ENCODE data around the gene ARF6. TPM values are rescaled to one million over a fixed set of nuclear protein-coding genes. Genes with fewer than 3 reads are reported as not detected.
"Not testable (repeated sequence)": the region's sequence is repeated elsewhere in the genome, so short reads cannot be mapped to it uniquely, and the experiment has no call there.

ARF6 gene
- total and polyA plus RNA-seq, 4 experiments from 2014 or later: 116 to 164 (median 140) TPM

DNA sequence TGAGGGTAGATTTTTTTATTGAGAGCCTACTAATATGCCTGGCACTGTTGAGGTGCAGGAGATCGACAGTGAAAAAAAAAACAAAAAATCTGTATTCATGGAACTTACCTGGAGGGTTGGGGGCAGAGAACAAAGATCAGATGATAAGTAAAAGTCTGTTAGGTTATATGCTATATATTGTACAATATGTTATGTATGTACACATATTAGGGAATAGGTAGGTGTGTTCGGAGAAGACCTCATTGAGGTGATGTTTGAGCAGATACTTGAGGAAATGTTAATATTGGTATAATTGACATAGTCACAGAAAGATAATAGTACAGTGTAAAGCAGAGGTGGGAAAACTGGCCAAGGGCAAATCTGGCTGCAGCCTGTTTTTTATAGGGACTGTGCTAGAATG is 5.6 kb downstream of the ARF6 start:
- ChIA-PET CTCF (ENCODE audit: partially characterized antibody) (interaction anchor here (0.7 to 0.8 kb wide), 2 partner anchors 30 to 142 kb away, joined by 3 read pairs; no protein-coding TSS in a partner anchor), POLR2A (ENCODE audit: partially characterized antibody) (interaction anchor here (0.7 to 2.4 kb wide), 16 partner anchors 36 to 218 kb away, joined by 3 to 14 read pairs (median 6); partner anchors contain the start of gene VCPKMT)
- DNase-seq: no peak
- H3K36me3 ChIP-seq (ENCODE audit: insufficient read depth, low read length): peaks cover 20% of the 10 kb centered on the region
- Mint-ChIP-seq H3K36me3 (peaks cover 36 to 37% of the 10 kb centered on the region in 2 donors), H3K27ac (peak overlapping the region; percentile 85 to 97 (median 94)), H3K27me3 (no peaks in the 10 kb centered on the region), H3K4me3 (peak overlapping the region; percentile 65 to 99 (median 84)), H3K9me3 (no peaks in the 10 kb centered on the region), H3K4me1 (peaks cover 23 to 62% (median 36%) of the 10 kb centered on the region in 4 donors)
- H3K4me3 ChIP-seq (ENCODE audit: low read length in 2 of 2): peak overlapping the region; percentile 33 to 58
- peak overlapping the region; percentile 98 for H3K27ac ChIP-seq (ENCODE audit: low read depth, low read length)
- intact Hi-C loops (cut with micrococcal nuclease): loop anchor here (1.0 kb wide), 1 partner anchor 9 kb away; no protein-coding TSS in a partner anchor
- no peaks in the 10 kb centered on the region for H3K9me3 ChIP-seq (ENCODE audit: control insufficient read depth in 1 of 2, low read length in 2 of 2)
- peaks cover 42% of the 10 kb centered on the region for H3K4me1 ChIP-seq (ENCODE audit: insufficient read depth, low read length)
- H3K27me3 ChIP-seq (ENCODE audit: insufficient read depth, low read length): no peaks in the 10 kb centered on the region

GRCh38 chr14:49900973-49901372 is 8.1 kb downstream of the ARF6 start:
- no peak for DNase-seq
- H3K27ac ChIP-seq (ENCODE audit: low read depth, low read length): no peak overlapping the region
- intact Hi-C loops (cut with micrococcal nuclease): no loop called here
- H3K4me3 ChIP-seq (ENCODE audit: low read length in 2 of 2): no peak overlapping the region
- H3K4me1 ChIP-seq (ENCODE audit: insufficient read depth, low read length): peaks cover 37% of the 10 kb centered on the region
- no peaks in the 10 kb centered on the region for H3K9me3 ChIP-seq (ENCODE audit: control insufficient read depth in 1 of 2, low read length in 2 of 2)
- Mint-ChIP-seq H3K27ac (peak overlapping the region in 3 of 7 donors; percentile 4 to 85 (median 12)), H3K4me3 (peak overlapping the region in 1 of 8 donors; percentile 8), H3K9me3 (no peaks in the 10 kb centered on the region), H3K4me1 (peaks cover 23 to 43% (median 32%) of the 10 kb centered on the region in 4 donors), H3K36me3 (peaks cover 12 to 15% of the 10 kb centered on the region in 2 donors), H3K27me3 (no peaks in the 10 kb centered on the region)
- H3K36me3 ChIP-seq (ENCODE audit: insufficient read depth, low read length): no peaks in the 10 kb centered on the region
- ChIA-PET POLR2A (ENCODE audit: partially characterized antibody) (interaction anchor here (2.2 to 2.4 kb wide), 2 partner anchors 98 to 100 kb away, joined by 9 to 14 read pairs; no protein-coding TSS in a partner anchor), CTCF (ENCODE audit: partially characterized antibody) (interaction anchor here (1.4 kb wide), 1 partner anchor 17 kb away, joined by 5 read pairs; no protein-coding TSS in a partner anchor)
- H3K27me3 ChIP-seq (ENCODE audit: insufficient read depth, low read length): no peaks in the 10 kb centered on the region

DNA sequence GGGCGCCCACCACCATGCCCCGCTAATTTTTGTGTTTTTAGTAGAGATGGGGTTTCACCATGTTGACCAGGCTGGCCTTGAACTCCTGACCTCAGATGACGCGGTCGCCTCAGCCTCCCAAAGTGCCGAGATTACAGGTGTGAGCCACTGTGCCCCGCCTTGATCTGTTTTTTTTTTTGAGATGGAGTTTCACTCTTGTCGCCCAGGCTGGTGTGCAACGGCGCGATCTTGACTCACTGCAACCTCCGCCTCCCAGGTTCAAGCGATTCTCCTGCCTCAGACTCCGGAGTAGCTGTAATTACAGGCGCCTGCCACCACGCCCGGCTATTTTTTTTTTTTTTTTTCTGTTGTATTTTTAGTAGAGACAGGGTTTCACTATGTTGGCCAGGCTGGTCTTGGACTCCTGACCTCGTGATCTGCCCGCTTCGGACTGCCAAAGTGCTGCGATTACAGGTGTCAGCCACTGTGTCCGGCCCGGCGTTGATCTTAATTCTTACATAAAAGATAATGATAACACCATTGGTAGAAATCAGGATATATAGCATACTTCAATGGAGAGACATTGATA is 9.9 kb downstream of the ARF6 start:
- H3K9me3 Mint-ChIP-seq; intact Hi-C loops (cut with micrococcal nuclease); H3K4me3 ChIP-seq (ENCODE audit: low read length in 2 of 2); H3K9me3 ChIP-seq (ENCODE audit: control insufficient read depth in 1 of 2, low read length in 2 of 2); H3K27me3 ChIP-seq (ENCODE audit: insufficient read depth, low read length); H3K27me3 Mint-ChIP-seq; H3K36me3 ChIP-seq (ENCODE audit: insufficient read depth, low read length); H3K36me3 Mint-ChIP-seq; DNase-seq; H3K27ac ChIP-seq (ENCODE audit: low read depth, low read length): not testable (repeated sequence)
- H3K4me1 Mint-ChIP-seq: peaks cover 26 to 44% (median 34%) of the 10 kb centered on the region in 4 donors
- ChIA-PET CTCF (ENCODE audit: partially characterized antibody) (interaction anchor here (1.0 to 1.1 kb wide), 2 partner anchors 101 to 206 kb away, joined by 3 read pairs; no protein-coding TSS in a partner anchor), POLR2A (ENCODE audit: partially characterized antibody) (interaction anchor here (0.6 to 1.6 kb wide), 5 partner anchors 43 to 214 kb away, joined by 3 to 5 read pairs (median 3); partner anchors contain the start of gene VCPKMT)
- peaks cover 33% of the 10 kb centered on the region for H3K4me1 ChIP-seq (ENCODE audit: insufficient read depth, low read length)
- peak overlapping the region in 4 of 7 donors; percentile 12 to 52 (median 41) for H3K27ac Mint-ChIP-seq
- peak overlapping the region in 1 of 8 donors; percentile 20 for H3K4me3 Mint-ChIP-seq

DNA sequence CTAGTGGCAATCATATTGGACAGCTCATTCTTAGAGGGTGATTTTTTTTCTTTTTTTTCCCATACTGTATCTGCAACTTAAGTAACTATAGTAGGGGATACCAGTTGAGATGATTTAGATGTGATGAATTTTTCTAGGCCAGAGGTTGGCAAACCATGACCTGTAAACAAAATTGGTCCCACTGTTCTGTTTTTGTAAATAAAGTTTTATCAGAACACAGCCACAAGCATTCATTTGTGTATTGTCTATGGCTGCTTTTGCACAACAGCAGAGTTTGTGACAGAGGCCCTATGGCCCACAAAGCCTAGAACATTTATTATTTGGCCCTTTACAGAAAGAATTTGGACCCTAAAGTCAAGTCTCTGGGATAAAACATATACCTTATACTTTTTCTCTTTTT is 11.4 kb downstream of the ARF6 start:
- CTCF ChIA-PET (ENCODE audit: partially characterized antibody): interaction anchor here (0.9 kb wide), 1 partner anchor 39 kb away, joined by 4 read pairs; no protein-coding TSS in a partner anchor
- H3K4me3 Mint-ChIP-seq: no peak overlapping the region

DNA sequence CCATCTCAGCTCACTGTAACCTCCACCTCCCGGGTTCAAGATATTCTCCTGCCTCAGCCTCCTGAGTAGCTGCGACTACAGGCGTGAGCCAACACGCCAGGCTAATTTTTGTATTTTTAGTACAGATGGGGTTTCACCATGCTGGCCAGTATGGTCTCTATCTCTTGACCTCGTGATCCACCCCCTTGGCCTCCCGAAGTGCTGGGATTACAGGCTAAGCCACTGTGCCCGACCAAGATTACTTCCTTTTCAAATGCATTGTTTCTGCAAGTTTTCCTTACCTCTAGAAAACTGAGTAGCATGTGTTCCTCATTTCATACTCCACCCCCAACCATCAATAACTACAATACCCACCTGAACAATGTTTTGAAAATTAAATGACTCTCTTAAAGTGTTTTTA is 13.1 kb downstream of the ARF6 start:
- Mint-ChIP-seq H3K27ac (peak overlapping the region in 5 of 7 donors; percentile 0 to 68 (median 10)), H3K36me3 (peaks cover 0 to 1% of the 10 kb centered on the region in 2 donors), H3K4me1 (peaks cover 14 to 36% (median 29%) of the 10 kb centered on the region in 4 donors), H3K27me3 (no peaks in the 10 kb centered on the region), H3K9me3 (no peaks in the 10 kb centered on the region), H3K4me3 (no peak overlapping the region)
- Histone ChIP-seq H3K27me3 (ENCODE audit: insufficient read depth, low read length) (no peaks in the 10 kb centered on the region), H3K9me3 (ENCODE audit: control insufficient read depth in 1 of 2, low read length in 2 of 2) (no peaks in the 10 kb centered on the region), H3K4me1 (ENCODE audit: insufficient read depth, low read length) (peaks cover 27% of the 10 kb centered on the region), H3K4me3 (ENCODE audit: low read length in 2 of 2) (no peak overlapping the region), H3K27ac (ENCODE audit: low read depth, low read length) (no peak overlapping the region), H3K36me3 (ENCODE audit: insufficient read depth, low read length) (no peaks in the 10 kb centered on the region)
- intact Hi-C loops (cut with micrococcal nuclease): no loop called here
- ChIA-PET POLR2A (ENCODE audit: partially characterized antibody) (interaction anchor here (0.9 to 2.0 kb wide), 3 partner anchors 13 to 139 kb away, joined by 3 to 4 read pairs (median 4); partner anchors contain the start of gene ARF6), CTCF (ENCODE audit: partially characterized antibody) (interaction anchor here (1.0 to 1.7 kb wide), 4 partner anchors 10 to 98 kb away, joined by 3 to 6 read pairs (median 4); partner anchors contain the start of gene NEMF)
- DNase-seq: no peak

More for the DNA sequence above, 11.4 kb downstream of the ARF6 start:
- POLR2A ChIA-PET (ENCODE audit: partially characterized antibody): interaction anchor here (1.3 to 2.0 kb wide), 2 partner anchors 82 to 141 kb away, joined by 4 to 5 read pairs; no protein-coding TSS in a partner anchor
- Histone ChIP-seq H3K9me3 (ENCODE audit: control insufficient read depth in 1 of 2, low read length in 2 of 2) (no peaks in the 10 kb centered on the region), H3K36me3 (ENCODE audit: insufficient read depth, low read length) (no peaks in the 10 kb centered on the region), H3K4me3 (ENCODE audit: low read length in 2 of 2) (no peak overlapping the region), H3K27ac (ENCODE audit: low read depth, low read length) (no peak overlapping the region), H3K27me3 (ENCODE audit: insufficient read depth, low read length) (no peaks in the 10 kb centered on the region), H3K4me1 (ENCODE audit: insufficient read depth, low read length) (peaks cover 30% of the 10 kb centered on the region)
- intact Hi-C loops (cut with micrococcal nuclease): no loop called here
- no peak for DNase-seq
- Mint-ChIP-seq H3K4me1 (peaks cover 19 to 39% (median 29%) of the 10 kb centered on the region in 4 donors), H3K27ac (no peak overlapping the region), H3K36me3 (peaks cover 0 to 3% of the 10 kb centered on the region in 2 donors), H3K27me3 (no peaks in the 10 kb centered on the region), H3K9me3 (no peaks in the 10 kb centered on the region)

- H3K36me3 Mint-ChIP-seq: peaks cover 0 to under 1% of the 10 kb centered on the region in 2 donors
- no peaks in the 10 kb centered on the region for H3K36me3 ChIP-seq (ENCODE audit: insufficient read depth, low read length)
- H3K27me3 ChIP-seq (ENCODE audit: insufficient read depth, low read length): no peaks in the 10 kb centered on the region
- POLR2A ChIA-PET (ENCODE audit: partially characterized antibody): interaction anchor here (0.7 to 2.2 kb wide), 8 partner anchors 15 to 198 kb away, joined by 3 to 10 read pairs (median 5); partner anchors contain the start of gene ARF6
- no peak for DNase-seq
- H3K4me1 Mint-ChIP-seq: peaks cover 20 to 45% (median 35%) of the 10 kb centered on the region in 4 donors
- H3K9me3 ChIP-seq (ENCODE audit: control insufficient read depth in 1 of 2, low read length in 2 of 2): no peaks in the 10 kb centered on the region
- H3K27ac ChIP-seq (ENCODE audit: low read depth, low read length): no peak overlapping the region
- CTCF ChIA-PET (ENCODE audit: partially characterized antibody): interaction anchor here (1.0 to 1.8 kb wide), 5 partner anchors 16 to 93 kb away, joined by 4 to 7 read pairs (median 4); no protein-coding TSS in a partner anchor
- peak overlapping the region in 5 of 7 donors; percentile 2 to 85 (median 65) for H3K27ac Mint-ChIP-seq
- H3K4me3 Mint-ChIP-seq: peak overlapping the region in 3 of 8 donors; percentile 12 to 80 (median 41)
- H3K27me3 Mint-ChIP-seq: no peaks in the 10 kb centered on the region
- peaks cover 36% of the 10 kb centered on the region for H3K4me1 ChIP-seq (ENCODE audit: insufficient read depth, low read length)
- intact Hi-C loops (cut with micrococcal nuclease): loop anchor here (1.0 kb wide), 1 partner anchor 9 kb away; no protein-coding TSS in a partner anchor
- H3K4me3 ChIP-seq (ENCODE audit: low read length in 2 of 2): no peak overlapping the region
- no peaks in the 10 kb centered on the region for H3K9me3 Mint-ChIP-seq
These were observed 14.3 kb downstream of the ARF6 start for GRCh38 chr14:49907186-49907585.

DNA sequence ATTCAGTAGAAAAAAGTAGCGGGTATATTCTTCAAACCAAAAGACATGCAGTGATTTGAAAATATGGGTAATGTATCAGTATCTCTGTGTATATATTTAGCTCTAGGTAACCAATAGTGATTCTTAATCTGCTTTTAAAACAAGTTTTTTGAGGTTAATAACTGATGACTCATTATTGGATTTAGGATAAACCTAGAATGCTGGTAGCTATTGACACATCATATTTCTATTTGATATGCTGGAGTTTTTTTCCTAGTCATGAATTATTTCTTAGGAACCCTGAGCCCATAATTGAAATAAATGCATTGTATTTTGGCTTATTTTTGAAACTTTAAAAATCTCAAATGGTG is 15.5 kb downstream of the ARF6 start:
- Mint-ChIP-seq H3K36me3 (no peaks in the 10 kb centered on the region), H3K27me3 (no peaks in the 10 kb centered on the region), H3K4me3 (peak overlapping the region in 1 of 8 donors; percentile 39), H3K9me3 (no peaks in the 10 kb centered on the region), H3K27ac (peak overlapping the region in 2 of 7 donors; percentile 8 to 70), H3K4me1 (peaks cover 18 to 42% (median 32%) of the 10 kb centered on the region in 4 donors)
- no peak overlapping the region for H3K27ac ChIP-seq (ENCODE audit: low read depth, low read length)
- H3K36me3 ChIP-seq (ENCODE audit: insufficient read depth, low read length): no peaks in the 10 kb centered on the region
- intact Hi-C loops (cut with micrococcal nuclease): no loop called here
- no peak for DNase-seq
- H3K9me3 ChIP-seq (ENCODE audit: control insufficient read depth in 1 of 2, low read length in 2 of 2): no peaks in the 10 kb centered on the region
- ChIA-PET CTCF (ENCODE audit: partially characterized antibody) (interaction anchor here (1.3 to 1.8 kb wide), 3 partner anchors 17 to 92 kb away, joined by 4 to 7 read pairs (median 4); no protein-coding TSS in a partner anchor), POLR2A (ENCODE audit: partially characterized antibody) (interaction anchor here (0.7 to 2.2 kb wide), 5 partner anchors 12 to 179 kb away, joined by 3 to 9 read pairs (median 5); partner anchors contain the start of gene ARF6)
- no peak overlapping the region for H3K4me3 ChIP-seq (ENCODE audit: low read length in 2 of 2)
- peaks cover 38% of the 10 kb centered on the region for H3K4me1 ChIP-seq (ENCODE audit: insufficient read depth, low read length)
- H3K27me3 ChIP-seq (ENCODE audit: insufficient read depth, low read length): no peaks in the 10 kb centered on the region
